HL-60 (cell line): ENCODE data around the gene PCNX4.

Experiments used
- DNase-seq, 2 experiments: peaks; one replicate each; pipeline ENCODE4 v3.0.0-alpha.2; 2010 to 2020; ENCODE audit warnings: low read depth in 1 of 2, low spot score in 1 of 2
- H3K27ac ChIP-seq: fragments of 250-450 bp; sonication (Bioruptor Pico); replicated peaks from 2 replicates; pipeline ENCODE4 v1.5.1; 2020; ENCODE audit warnings: mild to moderate bottlenecking, moderate library complexity
- H3K27me3 ChIP-seq: fragments of 250-450 bp; sonication (Bioruptor Pico); 2 replicates; pipeline ENCODE4 v1.5.1; 2021; ENCODE audit warnings: mild to moderate bottlenecking, moderate library complexity; ENCODE audit not compliant: insufficient read depth, poor library complexity, severe bottlenecking
- H3K4me3 ChIP-seq: replicated peaks from 2 replicates; pipeline ENCODE4 v1.5.1; 2011; ENCODE audit warnings: mild to moderate bottlenecking, control low read depth, low read length; ENCODE audit not compliant: insufficient read depth
- CTCF ChIP-seq: IDR thresholded peaks from one replicate; pipeline ENCODE4 v1.5.1; 2011; ENCODE audit warnings: low read length, control low read depth, inconsistent platforms; ENCODE audit not compliant: insufficient read depth
- GABPA ChIP-seq: IDR thresholded peaks from 2 replicates; pipeline ENCODE4 v1.6.1; 2012; ENCODE audit warnings: low read depth
- POLR2AphosphoS5 ChIP-seq: IDR thresholded peaks from 2 replicates; pipeline ENCODE4 v1.6.1; 2012; ENCODE audit warnings: low read depth
- REST ChIP-seq: IDR thresholded peaks from 2 replicates; pipeline ENCODE4 v1.6.1; 2012; ENCODE audit warnings: low read depth; ENCODE audit not compliant: insufficient replicate concordance
- SPI1 ChIP-seq: IDR thresholded peaks from 2 replicates; pipeline ENCODE4 v1.6.1; 2012; ENCODE audit warnings: low read depth, mild to moderate bottlenecking, borderline replicate concordance

The PCNX4 gene

GRCh38 chr14:60183138-60183537 is 91.4 kb downstream of the PCNX4 start:
- no peak for DNase-seq
- Histone ChIP-seq H3K4me3 (no peak overlapping the region), H3K27ac (no peak overlapping the region), H3K27me3 (no peaks in the 10 kb centered on the region)
- TF ChIP-seq CTCF (no peak), GABPA (no peak), REST (no peak), SPI1 (no peak), POLR2AphosphoS5 (no peak)

GRCh38 chr14:60183741-60184140 is 92.0 kb downstream of the PCNX4 start:
- Histone ChIP-seq H3K4me3 (no peak overlapping the region), H3K27ac (no peak overlapping the region)

More at GRCh38 chr14:60183741-60184140, 92.0 kb downstream of the PCNX4 start:
- no peak for DNase-seq
- TF ChIP-seq REST (no peak), GABPA (no peak), CTCF (no peak), SPI1 (no peak), POLR2AphosphoS5 (no peak)
- no peaks in the 10 kb centered on the region for H3K27me3 ChIP-seq
